ENCODE measurements around the gene GORASP1. TPM values are rescaled to one million over a fixed set of nuclear protein-coding genes. Genes with fewer than 3 reads are reported as not detected.

The GORASP1 gene
- total and polyA plus RNA-seq, 2 of the 8 experiments (the other 6 are each of a cell fraction or from before 2014, with no cell fraction given): 33.4 to 33.5 TPM

DNA sequence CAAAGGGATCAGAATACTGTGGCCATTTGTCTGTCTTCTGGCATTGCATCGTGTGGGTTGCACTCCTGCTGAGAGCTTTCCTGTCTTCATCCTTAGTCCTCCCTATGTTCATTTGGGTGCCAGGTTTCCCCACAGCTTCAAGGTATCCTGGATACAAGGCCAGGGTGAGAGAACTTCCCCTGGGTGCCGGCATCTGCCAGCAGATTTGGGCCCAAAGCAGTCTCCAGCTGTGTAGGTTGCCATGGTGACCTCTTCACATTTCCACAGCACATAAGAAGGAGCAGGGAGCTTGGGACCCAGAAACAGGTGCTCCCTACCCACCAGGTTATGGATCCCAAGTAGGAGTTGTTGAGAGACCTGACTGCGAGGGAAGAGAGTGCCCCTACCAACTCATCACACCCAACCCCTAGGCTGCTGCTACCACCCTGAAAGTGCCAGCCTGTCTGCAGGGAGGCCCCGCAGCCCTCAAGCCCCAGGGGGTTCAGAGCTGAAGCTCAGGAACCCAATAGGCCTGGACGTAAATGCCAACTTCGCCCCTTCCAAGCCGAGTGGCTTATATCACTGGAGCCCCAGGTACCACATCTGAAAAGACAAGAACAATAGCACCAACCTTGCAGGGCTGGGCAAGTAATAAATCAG is 20.0 kb upstream of the GORASP1 start (continued):
- TF ChIP-seq CTBP2 (IDR thresholded peaks at IDR 0.05; ENCODE audit: borderline replicate concordance, insufficient read depth, insufficient read length, low read length): no peak
- TF ChIP-seq, protein P1, sequence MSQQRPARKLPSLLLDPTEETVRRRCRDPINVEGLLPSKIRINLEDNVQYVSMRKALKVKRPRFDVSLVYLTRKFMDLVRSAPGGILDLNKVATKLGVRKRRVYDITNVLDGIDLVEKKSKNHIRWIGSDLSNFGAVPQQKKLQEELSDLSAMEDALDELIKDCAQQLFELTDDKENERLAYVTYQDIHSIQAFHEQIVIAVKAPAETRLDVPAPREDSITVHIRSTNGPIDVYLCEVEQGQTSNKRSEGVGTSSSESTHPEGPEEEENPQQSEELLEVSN (IDR thresholded peaks at IDR 0.05): no peak
- no peak for TF ChIP-seq SIX5 (IDR thresholded peaks at IDR 0.05; ENCODE audit: low read depth, low read length)

Measured in H1 (cell line).